Endothelial cell (in vitro differentiated cells): ENCODE results near the gene TAOK3. TPM values are rescaled to one million over a fixed set of nuclear protein-coding genes. Genes with fewer than 3 reads are reported as not detected.

Source experiments
- DNase-seq: peaks from one replicate; pipeline ENCODE4 v3.0.0; 2021; ENCODE audit warnings: low spot score
- H3K27ac Mint-ChIP-seq: one replicate; pipeline ENCODE4 v1.8.0; 2021; ENCODE audit warnings: mixed read lengths, inconsistent platforms; ENCODE audit not compliant: unreplicated experiment
- H3K27me3 Mint-ChIP-seq: one replicate; pipeline ENCODE4 v1.8.0; 2021; ENCODE audit warnings: mild to moderate bottlenecking, moderate library complexity, mixed read lengths, inconsistent platforms; ENCODE audit not compliant: unreplicated experiment
- H3K36me3 Mint-ChIP-seq: one replicate; pipeline ENCODE4 v1.8.0; 2021; ENCODE audit warnings: mild to moderate bottlenecking, low read depth, mixed read lengths, inconsistent platforms; ENCODE audit not compliant: unreplicated experiment
- H3K4me1 Mint-ChIP-seq: one replicate; pipeline ENCODE4 v1.8.0; 2021; ENCODE audit warnings: mild to moderate bottlenecking, mixed read lengths, inconsistent platforms; ENCODE audit not compliant: unreplicated experiment
- H3K4me3 Mint-ChIP-seq: one replicate; pipeline ENCODE4 v1.8.0; 2021; ENCODE audit warnings: mild to moderate bottlenecking, mixed read lengths, inconsistent platforms; ENCODE audit not compliant: unreplicated experiment
- H3K9me3 Mint-ChIP-seq: one replicate; pipeline ENCODE4 v1.8.0; 2021; ENCODE audit warnings: mixed read lengths, inconsistent platforms; ENCODE audit not compliant: unreplicated experiment
- CTCF ChIP-seq: fragments of 200-600 bp; sonication (generic); IDR thresholded peaks from one replicate; pipeline ENCODE4 v1.5.0; 2021; ENCODE audit warnings: antibody characterized with exemption; ENCODE audit not compliant: unreplicated experiment
- total RNA-seq: library from RNA; stranded (reverse); fragmentation: NEBNext Ultra II Directional; extraction: Animal tissue kit (Norgen Biotek cat#: 25700); gene quantifications from one replicate; pipeline ENCODE4 v1.2.1, GENCODE V29; 2021; ENCODE audit not compliant: unreplicated experiment

TAOK3 gene
- total RNA-seq, 1 donor from 2014 or later = 16.5 TPM

- Mint-ChIP-seq H3K4me1 (peaks cover 4% of the 10 kb centered on the region), H3K4me3 (peak overlapping the region; percentile 2), H3K27ac (no peak overlapping the region), H3K9me3 (no peaks in the 10 kb centered on the region), H3K27me3 (peaks cover 5% of the 10 kb centered on the region), H3K36me3 (peaks cover 34% of the 10 kb centered on the region)
- no peak for TF ChIP-seq CTCF
- DNase-seq = no peak
Measured at GRCh38 chr12:118398524-118398923, 25.8 kb upstream of the TAOK3 start.

GRCh38 chr12:118397708-118398440 lies 25.2 kb upstream of the TAOK3 start:
- Mint-ChIP-seq H3K4me1 (peaks cover 4% of the 10 kb centered on the region), H3K27me3 (peaks cover 5% of the 10 kb centered on the region), H3K27ac (no peak overlapping the region), H3K36me3 (peaks cover 29% of the 10 kb centered on the region), H3K4me3 (no peak overlapping the region), H3K9me3 (no peaks in the 10 kb centered on the region)
- no peak for DNase-seq
- TF ChIP-seq CTCF = no peak

GRCh38 chr12:118391836-118392235 lies 19.1 kb upstream of the TAOK3 start:
- no peak for TF ChIP-seq CTCF
- H3K27me3 Mint-ChIP-seq = no peaks in the 10 kb centered on the region
- H3K4me1 Mint-ChIP-seq = no peaks in the 10 kb centered on the region
- DNase-seq = no peak
- H3K9me3 Mint-ChIP-seq = no peaks in the 10 kb centered on the region
- no peak overlapping the region for H3K4me3 Mint-ChIP-seq
- no peak overlapping the region for H3K27ac Mint-ChIP-seq
- H3K36me3 Mint-ChIP-seq = peaks cover 41% of the 10 kb centered on the region

- Mint-ChIP-seq H3K27ac (no peak overlapping the region), H3K27me3 (no peaks in the 10 kb centered on the region), H3K4me1 (no peaks in the 10 kb centered on the region), H3K9me3 (no peaks in the 10 kb centered on the region), H3K36me3 (peaks cover 43% of the 10 kb centered on the region), H3K4me3 (no peak overlapping the region)
- no peak for DNase-seq
- no peak for TF ChIP-seq CTCF
Measured at GRCh38 chr12:118391424-118391823, 18.7 kb upstream of the TAOK3 start.

GRCh38 chr12:118377884-118378470 lies 5.3 kb upstream of the TAOK3 start:
- peaks cover 7% of the 10 kb centered on the region for H3K36me3 Mint-ChIP-seq
- H3K4me1 Mint-ChIP-seq = peaks cover 7% of the 10 kb centered on the region
- peak overlapping the region; percentile 21 for H3K27ac Mint-ChIP-seq
- peak overlapping the region; percentile 85 for H3K4me3 Mint-ChIP-seq
- H3K9me3 Mint-ChIP-seq = no peaks in the 10 kb centered on the region
- peaks cover 5% of the 10 kb centered on the region for H3K27me3 Mint-ChIP-seq
- peak; percentile 67 for DNase-seq
- peak; percentile 100 for TF ChIP-seq CTCF
